ENCODE measurements around the gene ZNF367. TPM values are rescaled to one million over a fixed set of nuclear protein-coding genes. Genes with fewer than 3 reads are reported as not detected.

Gene ZNF367
- total and polyA plus RNA-seq, 2 donors (not counting 3 experiments of a cell fraction or from before 2014, with no cell fraction given), result 1.7 to 10.0 TPM

DNA sequence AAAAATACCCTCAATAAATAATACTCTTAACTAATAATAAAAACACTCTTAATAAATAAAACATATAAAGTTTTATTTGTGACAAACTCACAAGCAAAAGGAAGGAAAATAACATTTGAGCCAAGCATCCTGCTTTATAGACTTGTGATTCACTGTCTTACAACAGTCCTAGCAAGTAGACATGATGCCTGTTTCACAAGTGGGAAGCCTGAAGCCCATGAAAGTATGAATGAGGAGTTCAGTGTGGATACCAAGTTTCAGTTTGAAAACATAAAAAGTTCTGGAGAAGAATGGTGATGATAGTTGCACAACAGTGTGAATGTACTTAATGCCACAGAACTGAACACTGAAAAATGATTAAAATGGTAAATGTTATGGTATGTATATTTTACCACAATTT lies 42.7 kb upstream of the ZNF367 start:
- H2AFZ ChIP-seq (ENCODE audit: low read depth, low read length), result no peak overlapping the region
- H3K4me1 ChIP-seq (ENCODE audit: control insufficient read depth, extremely low read depth, insufficient read depth, low read length), result no peaks in the 10 kb centered on the region
- ChIA-PET POLR2A (no interaction called here), CTCF (interaction anchor here (1.2 kb wide), 1 partner anchor 25 kb away, joined by 3 read pairs; no protein-coding TSS in a partner anchor)
- no peak overlapping the region for H3K4me2 ChIP-seq (ENCODE audit: insufficient read depth, low read length)
- H3K79me2 ChIP-seq (ENCODE audit: control insufficient read depth, insufficient read depth, low read length), result no peaks in the 10 kb centered on the region
- no peaks in the 10 kb centered on the region for H3K9me1 ChIP-seq (replicated peaks; ENCODE audit: control insufficient read depth, extremely low read depth, insufficient read depth, low read length)
- BruUV-seq (replicated peaks), result no TSS peak
- no peaks in the 10 kb centered on the region for H3K27me3 ChIP-seq (ENCODE audit: control insufficient read depth in 2 of 2, insufficient read depth in 2 of 2, low read length in 2 of 2)
- H4K20me1 ChIP-seq (replicated peaks; ENCODE audit: control insufficient read depth, extremely low read depth, insufficient read depth, low read length), result no peaks in the 10 kb centered on the region
- H3K9me3 ChIP-seq (replicated peaks; ENCODE audit: control insufficient read depth, insufficient read depth, low read length), result no peaks in the 10 kb centered on the region
- DNase-seq (ENCODE audit: low read depth, low spot score) (no peak), FAIRE-seq (no peak)
- H3K36me3 ChIP-seq (ENCODE audit: control insufficient read depth in 2 of 2, extremely low read depth in 1 of 2, insufficient read depth in 2 of 2, low read length in 2 of 2), result no peaks in the 10 kb centered on the region
- H3K9ac ChIP-seq (replicated peaks; ENCODE audit: extremely low read depth, insufficient read depth, low read length), result no peak overlapping the region
- dilution Hi-C loops (cut with MboI; ENCODE audit: extremely low pct_ligation_motif_present, low sequenced_read_pairs), result no loop called here
- intact Hi-C loops (cut with micrococcal nuclease), result no loop called here
- TF ChIP-seq MYC (IDR thresholded peaks at IDR 0.05; ENCODE audit: low read depth, low read length), result no peak
- no peak overlapping the region for H3K27ac ChIP-seq (ENCODE audit: insufficient read depth, low read depth, low read length)
- H3K4me3 ChIP-seq (replicated peaks in 1 of 3; ENCODE audit: insufficient read depth in 1 of 3, low read depth in 1 of 3, low read length in 3 of 3), result no peak overlapping the region

DNA sequence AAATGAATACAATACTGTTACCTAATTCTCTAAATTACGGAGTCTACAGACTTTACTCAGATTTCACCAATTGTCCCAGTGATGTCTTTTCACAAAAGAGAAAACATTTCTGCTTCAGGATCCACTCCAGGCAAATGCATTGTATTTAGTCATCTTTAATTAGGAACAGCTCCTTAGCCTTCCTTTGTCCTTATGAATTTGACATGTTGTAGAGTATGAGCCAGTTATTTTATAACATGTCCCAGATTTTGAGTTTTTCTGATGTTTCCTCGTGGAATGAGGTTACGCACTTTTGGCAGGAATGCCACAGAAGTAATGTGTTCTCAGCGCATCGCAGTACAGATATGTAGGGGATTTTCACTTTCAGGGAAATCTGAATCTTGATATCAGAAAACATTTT lies 42.3 kb upstream of the ZNF367 start:
- BruUV-seq (replicated peaks), result no TSS peak
- H3K4me3 ChIP-seq (replicated peaks in 1 of 3; ENCODE audit: insufficient read depth in 1 of 3, low read depth in 1 of 3, low read length in 3 of 3), result no peak overlapping the region
- dilution Hi-C loops (cut with MboI; ENCODE audit: extremely low pct_ligation_motif_present, low sequenced_read_pairs), result no loop called here
- H3K4me2 ChIP-seq (ENCODE audit: insufficient read depth, low read length), result no peak overlapping the region
- H3K4me1 ChIP-seq (ENCODE audit: control insufficient read depth, extremely low read depth, insufficient read depth, low read length), result no peaks in the 10 kb centered on the region
- no peak overlapping the region for H2AFZ ChIP-seq (ENCODE audit: low read depth, low read length)
- H3K27ac ChIP-seq (ENCODE audit: insufficient read depth, low read depth, low read length), result no peak overlapping the region
- H3K79me2 ChIP-seq (ENCODE audit: control insufficient read depth, insufficient read depth, low read length), result no peaks in the 10 kb centered on the region
- FAIRE-seq (no peak), DNase-seq (ENCODE audit: low read depth, low spot score) (no peak)
- H3K9ac ChIP-seq (replicated peaks; ENCODE audit: extremely low read depth, insufficient read depth, low read length), result no peak overlapping the region
- no peaks in the 10 kb centered on the region for H3K9me1 ChIP-seq (replicated peaks; ENCODE audit: control insufficient read depth, extremely low read depth, insufficient read depth, low read length)
- ChIA-PET POLR2A (no interaction called here), CTCF (no interaction called here)
- no peaks in the 10 kb centered on the region for H3K9me3 ChIP-seq (replicated peaks; ENCODE audit: control insufficient read depth, insufficient read depth, low read length)
- TF ChIP-seq MYC (IDR thresholded peaks at IDR 0.05; ENCODE audit: low read depth, low read length) (no peak), EZH2 (IDR thresholded peaks at IDR 0.05; ENCODE audit: borderline replicate concordance, low read depth, low read length, severe bottlenecking) (no peak), GATA2 (IDR thresholded peaks at IDR 0.05; ENCODE audit: insufficient read depth, insufficient read length, low read depth, low read length) (no peak), POLR2AphosphoS5 (IDR thresholded peaks at IDR 0.05; ENCODE audit: insufficient read depth, low read depth, low read length) (no peak), JUN (IDR thresholded peaks at IDR 0.05; ENCODE audit: borderline replicate concordance, insufficient read depth, insufficient read length, low read depth) (no peak), POLR2A (IDR thresholded peaks at IDR 0.05; ENCODE audit: low read depth, low read length) (no peak), FOS (IDR thresholded peaks at IDR 0.05; ENCODE audit: borderline replicate concordance, insufficient read depth, low read length) (no peak)
- TF ChIP-seq, protein P1, sequence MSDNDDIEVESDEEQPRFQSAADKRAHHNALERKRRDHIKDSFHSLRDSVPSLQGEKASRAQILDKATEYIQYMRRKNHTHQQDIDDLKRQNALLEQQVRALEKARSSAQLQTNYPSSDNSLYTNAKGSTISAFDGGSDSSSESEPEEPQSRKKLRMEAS (IDR thresholded peaks at IDR 0.05; ENCODE audit: insufficient read depth, insufficient read length), result no peak
- TF ChIP-seq, protein P2, sequence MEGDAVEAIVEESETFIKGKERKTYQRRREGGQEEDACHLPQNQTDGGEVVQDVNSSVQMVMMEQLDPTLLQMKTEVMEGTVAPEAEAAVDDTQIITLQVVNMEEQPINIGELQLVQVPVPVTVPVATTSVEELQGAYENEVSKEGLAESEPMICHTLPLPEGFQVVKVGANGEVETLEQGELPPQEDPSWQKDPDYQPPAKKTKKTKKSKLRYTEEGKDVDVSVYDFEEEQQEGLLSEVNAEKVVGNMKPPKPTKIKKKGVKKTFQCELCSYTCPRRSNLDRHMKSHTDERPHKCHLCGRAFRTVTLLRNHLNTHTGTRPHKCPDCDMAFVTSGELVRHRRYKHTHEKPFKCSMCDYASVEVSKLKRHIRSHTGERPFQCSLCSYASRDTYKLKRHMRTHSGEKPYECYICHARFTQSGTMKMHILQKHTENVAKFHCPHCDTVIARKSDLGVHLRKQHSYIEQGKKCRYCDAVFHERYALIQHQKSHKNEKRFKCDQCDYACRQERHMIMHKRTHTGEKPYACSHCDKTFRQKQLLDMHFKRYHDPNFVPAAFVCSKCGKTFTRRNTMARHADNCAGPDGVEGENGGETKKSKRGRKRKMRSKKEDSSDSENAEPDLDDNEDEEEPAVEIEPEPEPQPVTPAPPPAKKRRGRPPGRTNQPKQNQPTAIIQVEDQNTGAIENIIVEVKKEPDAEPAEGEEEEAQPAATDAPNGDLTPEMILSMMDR (IDR thresholded peaks at IDR 0.05; ENCODE audit: extremely low read depth in 1 of 2, insufficient read depth in 1 of 2, low read depth in 1 of 2, low read length in 2 of 2), result no peak
- H4K20me1 ChIP-seq (replicated peaks; ENCODE audit: control insufficient read depth, extremely low read depth, insufficient read depth, low read length), result no peaks in the 10 kb centered on the region
- intact Hi-C loops (cut with micrococcal nuclease), result no loop called here
- H3K27me3 ChIP-seq (ENCODE audit: control insufficient read depth in 2 of 2, insufficient read depth in 2 of 2, low read length in 2 of 2), result no peaks in the 10 kb centered on the region
- H3K36me3 ChIP-seq (ENCODE audit: control insufficient read depth in 2 of 2, extremely low read depth in 1 of 2, insufficient read depth in 2 of 2, low read length in 2 of 2), result no peaks in the 10 kb centered on the region

Measured in endothelial cell of umbilical vein (primary cell).